HK-2 (cell line): Measurements from ENCODE around the gene NAT10.
A peak's percentile ranks its signal among the peaks of the same experiment; 100 is the strongest.

Source experiments
- DNase-seq: peaks from one replicate; pipeline ENCODE4 v3.0.0-alpha.2; 2018; ENCODE audit not compliant: unreplicated experiment

The NAT10 gene

DNA sequence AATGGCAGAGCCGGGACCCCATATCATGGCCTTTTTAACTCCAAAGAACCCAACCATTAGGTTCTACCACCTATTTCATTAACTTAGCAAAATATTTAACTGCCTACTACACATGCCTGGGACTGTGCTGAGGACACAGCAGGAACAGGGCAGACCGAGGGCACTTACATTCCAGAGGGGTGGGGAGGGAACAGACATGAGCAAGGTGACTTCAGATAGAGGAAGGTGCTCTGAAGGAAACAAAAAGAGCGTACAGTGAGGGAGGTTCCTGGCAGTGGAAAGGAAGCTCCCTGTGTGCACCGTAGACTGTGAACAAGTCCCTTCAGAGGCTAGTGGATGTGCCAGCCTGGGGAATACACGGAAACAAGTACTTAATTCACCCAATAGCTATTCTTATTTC is 82.8 kb downstream of the NAT10 start:
- DNase-seq, result no peak

DNA sequence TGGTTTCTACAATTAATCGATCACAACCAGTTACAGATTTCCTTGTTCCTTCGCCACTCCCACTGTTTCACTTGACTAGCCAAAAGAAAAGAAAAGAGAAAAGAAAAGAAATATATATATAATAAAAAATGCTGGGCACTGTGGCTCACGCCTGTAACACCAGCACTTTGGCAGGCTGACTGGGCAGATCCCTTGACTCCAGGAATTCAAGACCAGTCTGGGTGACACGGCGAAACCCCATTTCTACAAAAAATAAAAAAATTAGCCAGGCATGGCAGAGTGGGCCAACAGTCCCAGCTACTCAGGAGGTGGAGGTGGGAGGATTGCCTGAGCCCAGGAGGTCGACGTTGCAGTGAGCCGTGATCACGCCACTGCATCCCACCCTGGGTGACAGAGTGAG is 83.8 kb downstream of the NAT10 start:
- DNase-seq, result no peak

DNA sequence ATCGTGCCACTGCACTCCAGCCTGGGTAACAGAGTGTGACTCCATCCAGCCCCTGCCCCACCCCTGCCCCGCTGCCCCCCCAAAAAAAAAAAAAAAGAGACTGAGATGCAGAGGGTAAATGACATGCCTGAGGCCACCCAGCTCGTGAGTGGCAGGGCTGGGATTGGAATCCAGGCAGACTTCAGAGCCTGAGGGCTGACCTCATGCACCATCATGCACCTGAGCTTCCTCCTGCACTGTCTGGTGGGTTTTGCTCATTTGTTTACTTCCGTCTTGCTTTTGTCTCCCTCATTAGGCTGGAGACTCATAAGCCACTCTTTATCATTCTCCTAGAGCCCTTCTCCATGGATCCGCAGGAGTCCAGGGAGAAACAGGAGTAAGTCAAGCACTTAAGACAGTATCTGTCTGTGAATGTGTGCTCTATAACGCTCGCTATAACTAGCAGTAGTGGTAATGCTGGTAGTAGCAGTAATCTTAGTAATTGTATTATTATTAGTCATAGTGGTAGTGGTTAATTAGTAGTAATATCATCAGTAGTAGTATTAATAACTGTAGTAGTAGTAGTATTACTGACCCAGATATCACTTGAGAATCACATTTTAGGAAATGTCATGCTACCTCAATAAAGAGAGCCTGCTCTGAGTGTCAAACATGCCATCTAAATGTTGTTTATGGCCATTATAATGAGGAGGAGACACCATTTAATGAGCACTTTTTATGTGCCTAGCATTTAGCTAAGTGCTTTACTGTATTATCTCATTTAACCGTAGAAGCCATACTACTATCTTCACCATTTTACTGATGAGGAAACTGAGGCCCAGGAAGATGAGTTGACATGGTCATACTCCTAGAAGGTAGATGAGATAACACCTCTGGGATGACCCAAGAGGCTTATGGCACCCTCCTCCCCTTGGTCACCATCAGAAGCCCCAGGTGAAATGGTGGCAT is 85.0 kb downstream of the NAT10 start:
- DNase-seq, result no peak

DNA sequence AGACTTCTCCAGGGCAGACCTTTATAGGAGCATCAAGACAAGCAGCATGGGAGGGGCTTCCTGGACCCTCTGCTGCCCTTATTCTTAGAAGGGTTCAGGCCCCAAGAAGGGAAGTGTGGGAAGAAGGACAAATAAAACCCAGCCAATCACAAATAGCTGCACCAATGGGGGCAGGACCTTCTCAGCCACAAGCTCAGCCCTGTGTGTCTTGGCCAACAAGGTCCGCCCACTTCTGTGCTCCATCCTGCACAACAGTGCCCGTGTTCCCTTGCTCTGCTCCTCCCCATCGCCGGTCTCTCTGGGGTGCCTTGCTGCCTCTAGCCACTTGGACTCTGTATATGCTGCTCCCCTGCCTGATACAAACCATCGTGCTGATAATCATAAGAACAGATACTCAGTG is 86.1 kb downstream of the NAT10 start:
- DNase-seq, result no peak

DNA sequence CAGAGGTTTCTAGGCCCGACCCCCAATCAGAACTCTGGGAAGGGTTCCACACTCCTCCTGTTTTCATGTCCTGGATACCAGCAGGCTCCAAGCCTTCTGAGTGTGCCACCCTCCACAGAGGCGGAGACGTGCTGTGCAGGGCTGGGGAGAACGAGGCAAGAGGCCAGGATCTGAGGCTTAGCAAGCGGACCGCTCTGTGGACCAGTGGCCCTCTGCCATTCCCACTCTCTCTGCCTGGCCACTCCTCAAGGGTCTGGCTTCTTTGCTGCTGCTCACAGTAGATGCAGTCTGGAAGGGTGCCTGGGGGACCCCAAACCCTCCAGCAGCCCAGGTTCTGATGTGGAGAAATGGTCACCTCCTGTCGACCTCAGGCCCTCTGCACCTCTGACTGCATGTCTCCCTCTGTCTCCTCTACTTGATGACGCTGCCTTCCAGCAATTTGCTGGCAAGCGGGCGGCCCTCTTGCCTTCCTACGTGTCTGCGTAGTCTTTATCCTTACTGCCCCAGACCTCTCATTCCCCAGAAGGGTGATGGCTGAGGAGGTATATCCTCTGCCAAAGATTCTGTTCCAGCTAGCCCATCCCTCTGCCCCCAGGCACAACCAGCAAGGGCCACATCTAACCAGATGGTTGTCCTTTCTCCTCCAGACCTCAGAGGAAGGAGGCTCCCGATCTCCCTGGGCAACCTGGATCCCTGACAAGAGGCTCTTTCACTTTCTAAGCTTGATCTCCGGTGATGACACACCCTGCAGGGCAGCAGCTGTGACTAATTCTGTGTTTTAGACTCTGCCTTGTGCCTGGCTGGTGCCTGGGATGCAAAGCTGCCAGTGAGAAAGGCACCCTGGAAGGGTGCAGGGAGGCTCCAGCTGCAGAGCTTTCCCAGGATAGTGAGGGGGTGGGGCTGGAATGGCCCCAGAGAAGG is 87.3 kb downstream of the NAT10 start:
- DNase-seq, result peak; percentile 58

DNA sequence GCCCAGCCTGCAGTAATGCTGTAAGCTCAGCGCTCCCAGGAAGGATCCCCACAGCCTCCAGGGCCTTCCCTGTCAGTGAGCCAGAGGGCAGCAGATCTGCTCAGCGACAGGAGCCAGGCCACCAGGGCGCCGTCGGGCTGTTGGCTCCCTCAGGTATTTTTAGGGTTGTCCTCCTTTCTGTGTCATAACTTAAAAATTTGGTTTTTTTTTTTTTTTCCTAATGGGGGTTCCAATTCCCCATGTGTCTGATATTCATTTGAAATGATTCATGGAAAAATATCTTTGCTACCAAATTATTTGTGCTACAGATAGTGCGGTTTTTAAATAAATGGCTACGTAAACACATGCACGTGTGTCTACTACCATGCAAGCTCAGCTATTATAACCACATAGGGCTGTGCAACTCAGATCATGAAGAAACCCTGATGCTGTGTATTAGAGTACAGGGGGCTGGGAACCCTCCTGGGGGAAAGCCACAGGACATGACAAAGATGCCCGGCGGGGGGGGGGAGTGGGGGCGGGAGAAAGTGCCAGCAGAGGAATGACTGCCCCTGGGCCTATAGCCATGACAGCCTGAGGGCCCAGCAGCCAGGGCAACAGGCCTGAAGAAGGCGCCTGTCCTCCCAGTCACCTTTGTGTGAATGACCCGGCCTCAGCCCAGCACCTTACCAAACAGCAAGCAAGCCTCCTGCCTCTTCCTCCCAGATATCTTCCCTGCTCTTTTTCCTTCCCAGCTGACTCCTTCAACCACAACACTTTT is 89.3 kb downstream of the NAT10 start:
- no peak for DNase-seq
